ENCODE measurements around the gene LYRM1. TPM values are rescaled to one million over a fixed set of nuclear protein-coding genes. Genes with fewer than 3 reads are reported as not detected.
A peak's percentile ranks its signal among the peaks of the same experiment; 100 is the strongest.

The LYRM1 gene
- total RNA-seq, 2 donors from 2014 or later, result 21.0 to 39.7 TPM

DNA sequence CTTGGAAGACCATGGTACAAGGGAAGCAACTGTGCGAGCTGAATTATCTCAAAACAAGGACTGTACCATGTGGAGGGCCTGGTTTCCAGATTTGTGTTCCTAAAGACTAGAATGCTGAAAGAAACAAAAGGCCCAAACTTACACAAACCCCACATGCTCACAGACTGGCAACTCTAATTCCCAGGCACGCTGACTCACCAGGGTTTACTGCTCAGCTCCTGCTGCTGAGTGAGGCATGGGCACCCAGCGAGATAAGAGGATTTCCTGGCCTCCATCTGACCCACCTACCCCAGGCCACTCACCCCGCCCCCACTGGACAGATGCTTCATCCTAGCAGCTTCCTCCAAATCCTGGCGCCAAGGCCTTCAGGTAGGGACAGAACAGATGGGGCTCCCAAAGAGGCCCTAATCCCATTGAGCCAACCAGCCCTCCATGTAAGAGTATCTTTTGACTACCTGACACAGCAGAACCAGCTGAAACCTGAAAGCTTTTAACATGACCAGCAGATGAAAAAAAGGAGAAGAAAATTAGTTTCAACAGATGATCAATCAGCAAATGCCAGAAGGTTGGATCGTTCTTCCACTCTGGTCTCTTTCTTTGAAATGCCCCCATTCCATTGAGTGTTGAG, 34.3 kb upstream of the LYRM1 start:
- Mint-ChIP-seq H3K4me1 (peaks cover 45% of the 10 kb centered on the region), H3K36me3 (ENCODE audit: low read depth) (peaks cover 29% of the 10 kb centered on the region), H3K4me3 (peak overlapping the region; percentile 67), H3K9me3 (no peaks in the 10 kb centered on the region), H3K27me3 (no peaks in the 10 kb centered on the region), H3K27ac (peak overlapping the region; percentile 95)
- peak; percentile 88 for ATAC-seq (replicated peaks)

DNA sequence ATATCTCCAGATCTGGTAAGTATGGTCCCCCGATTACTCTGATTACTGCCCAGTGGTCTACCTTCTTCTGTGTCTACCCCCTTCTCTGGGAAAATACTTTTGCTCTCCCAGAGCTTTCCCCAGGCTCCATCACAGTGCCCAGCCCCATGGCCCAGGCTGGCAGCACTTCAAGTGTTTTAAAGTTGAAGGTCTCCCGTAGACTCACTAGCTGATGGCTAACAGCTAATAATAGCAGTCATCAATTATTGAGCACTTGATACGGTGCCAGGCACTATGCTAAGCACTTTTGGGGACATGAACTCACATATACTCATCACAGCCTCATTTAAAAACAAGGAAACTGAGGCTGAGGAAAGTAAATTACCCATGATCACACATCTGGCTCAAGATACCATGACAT, 33.8 kb upstream of the LYRM1 start:
- H3K9me3 Mint-ChIP-seq, result no peaks in the 10 kb centered on the region
- peaks cover 45% of the 10 kb centered on the region for H3K4me1 Mint-ChIP-seq
- H3K27me3 Mint-ChIP-seq, result no peaks in the 10 kb centered on the region
- no peak for ATAC-seq (replicated peaks)
- peaks cover 24% of the 10 kb centered on the region for H3K36me3 Mint-ChIP-seq (ENCODE audit: low read depth)
- H3K4me3 Mint-ChIP-seq, result peak overlapping the region; percentile 67
- peak overlapping the region; percentile 95 for H3K27ac Mint-ChIP-seq

DNA sequence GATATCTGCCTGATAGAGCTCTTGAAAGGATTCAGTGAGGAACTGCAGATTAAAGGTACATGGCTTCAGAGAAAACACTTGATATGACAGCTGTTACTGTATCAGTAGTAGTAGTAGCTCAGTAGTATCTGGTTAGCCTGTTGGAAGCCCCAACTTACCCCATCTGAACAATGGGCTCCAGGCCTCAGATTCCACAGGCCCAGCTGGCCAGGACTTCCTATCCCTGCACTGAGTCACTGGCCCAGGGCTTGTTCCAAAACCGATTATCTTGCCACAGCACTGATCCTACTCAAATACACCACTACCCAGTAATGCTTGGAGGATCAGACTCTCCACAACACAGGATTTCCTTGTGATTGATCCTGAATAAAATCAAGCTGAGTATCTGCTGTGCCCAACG, 33.0 kb upstream of the LYRM1 start:
- H3K36me3 Mint-ChIP-seq (ENCODE audit: low read depth), result peaks cover 16% of the 10 kb centered on the region
- peaks cover 45% of the 10 kb centered on the region for H3K4me1 Mint-ChIP-seq
- peak overlapping the region; percentile 95 for H3K27ac Mint-ChIP-seq
- no peaks in the 10 kb centered on the region for H3K27me3 Mint-ChIP-seq
- no peak for ATAC-seq (replicated peaks)
- H3K4me3 Mint-ChIP-seq, result no peak overlapping the region
- no peaks in the 10 kb centered on the region for H3K9me3 Mint-ChIP-seq

GRCh38 chr16:20868890-20869289, 31.7 kb upstream of the LYRM1 start:
- no peak overlapping the region for H3K4me3 Mint-ChIP-seq
- H3K36me3 Mint-ChIP-seq (ENCODE audit: low read depth), result peaks cover 14% of the 10 kb centered on the region
- no peak for ATAC-seq (replicated peaks)
- no peaks in the 10 kb centered on the region for H3K27me3 Mint-ChIP-seq
- no peak overlapping the region for H3K27ac Mint-ChIP-seq
- H3K9me3 Mint-ChIP-seq, result no peaks in the 10 kb centered on the region
- H3K4me1 Mint-ChIP-seq, result peaks cover 50% of the 10 kb centered on the region

DNA sequence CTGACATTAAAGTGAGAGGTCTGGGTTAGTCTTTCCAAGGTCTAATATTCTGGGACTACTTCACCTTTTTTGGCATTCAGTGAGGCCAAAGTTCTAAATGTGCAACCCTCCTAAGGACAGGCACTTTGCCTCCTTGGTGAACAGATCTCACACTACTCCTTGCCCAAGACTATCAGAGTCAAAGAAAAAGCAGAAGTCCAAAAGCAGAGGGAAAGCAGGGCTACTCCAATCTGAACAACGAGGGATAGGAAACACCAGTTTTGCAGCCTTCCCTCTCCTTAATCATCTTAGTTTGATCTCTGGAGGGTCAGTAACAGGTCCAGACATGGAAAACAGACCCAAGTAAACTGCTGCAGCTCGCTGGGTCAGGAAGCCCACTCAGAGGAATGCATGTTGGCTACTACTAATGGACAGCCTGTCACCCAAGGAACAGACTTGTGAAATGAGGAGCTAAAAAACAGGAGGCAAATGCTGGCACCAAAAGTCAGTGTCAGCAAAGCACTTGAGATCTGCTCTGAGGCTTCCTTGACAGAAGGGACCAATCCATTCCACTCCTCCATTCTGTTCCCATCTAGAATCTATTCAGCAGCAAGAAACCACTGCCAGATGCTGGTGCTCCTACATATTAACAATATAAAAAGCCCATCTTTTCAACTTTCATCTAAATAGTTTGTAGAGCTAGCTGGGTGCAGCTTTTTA, 30.3 kb upstream of the LYRM1 start:
- H3K27me3 Mint-ChIP-seq, result no peaks in the 10 kb centered on the region

DNA sequence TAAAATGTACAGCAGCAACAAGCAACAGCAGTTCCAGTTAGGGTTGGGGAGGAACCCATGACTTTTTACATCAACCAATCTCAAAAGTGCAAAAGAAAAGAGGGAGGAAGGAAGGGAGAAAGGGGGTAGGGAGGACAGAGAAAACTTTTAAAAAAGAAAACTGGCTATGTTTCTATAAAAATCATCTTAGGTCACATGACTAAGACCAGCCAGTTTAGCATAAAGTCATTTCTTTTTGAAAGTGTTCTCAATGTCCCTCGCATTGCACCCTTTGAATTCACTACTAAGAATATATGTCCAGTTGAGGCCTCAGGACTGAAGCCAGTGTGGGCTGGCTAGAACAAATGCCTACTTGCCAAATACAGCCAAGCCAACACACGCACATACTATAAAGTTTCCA, 29.3 kb upstream of the LYRM1 start:
- H3K27me3 Mint-ChIP-seq, result no peaks in the 10 kb centered on the region
- H3K4me3 Mint-ChIP-seq, result no peak overlapping the region
- H3K9me3 Mint-ChIP-seq, result no peaks in the 10 kb centered on the region
- peaks cover 47% of the 10 kb centered on the region for H3K4me1 Mint-ChIP-seq
- H3K36me3 Mint-ChIP-seq (ENCODE audit: low read depth), result no peaks in the 10 kb centered on the region
- ATAC-seq (replicated peaks), result no peak
- H3K27ac Mint-ChIP-seq, result no peak overlapping the region

More for the DNA sequence above, 30.3 kb upstream of the LYRM1 start:
- Mint-ChIP-seq H3K4me3 (no peak overlapping the region), H3K9me3 (no peaks in the 10 kb centered on the region), H3K4me1 (peaks cover 52% of the 10 kb centered on the region), H3K27ac (no peak overlapping the region), H3K36me3 (ENCODE audit: low read depth) (peaks cover 4% of the 10 kb centered on the region)
- no peak for ATAC-seq (replicated peaks)

DNA sequence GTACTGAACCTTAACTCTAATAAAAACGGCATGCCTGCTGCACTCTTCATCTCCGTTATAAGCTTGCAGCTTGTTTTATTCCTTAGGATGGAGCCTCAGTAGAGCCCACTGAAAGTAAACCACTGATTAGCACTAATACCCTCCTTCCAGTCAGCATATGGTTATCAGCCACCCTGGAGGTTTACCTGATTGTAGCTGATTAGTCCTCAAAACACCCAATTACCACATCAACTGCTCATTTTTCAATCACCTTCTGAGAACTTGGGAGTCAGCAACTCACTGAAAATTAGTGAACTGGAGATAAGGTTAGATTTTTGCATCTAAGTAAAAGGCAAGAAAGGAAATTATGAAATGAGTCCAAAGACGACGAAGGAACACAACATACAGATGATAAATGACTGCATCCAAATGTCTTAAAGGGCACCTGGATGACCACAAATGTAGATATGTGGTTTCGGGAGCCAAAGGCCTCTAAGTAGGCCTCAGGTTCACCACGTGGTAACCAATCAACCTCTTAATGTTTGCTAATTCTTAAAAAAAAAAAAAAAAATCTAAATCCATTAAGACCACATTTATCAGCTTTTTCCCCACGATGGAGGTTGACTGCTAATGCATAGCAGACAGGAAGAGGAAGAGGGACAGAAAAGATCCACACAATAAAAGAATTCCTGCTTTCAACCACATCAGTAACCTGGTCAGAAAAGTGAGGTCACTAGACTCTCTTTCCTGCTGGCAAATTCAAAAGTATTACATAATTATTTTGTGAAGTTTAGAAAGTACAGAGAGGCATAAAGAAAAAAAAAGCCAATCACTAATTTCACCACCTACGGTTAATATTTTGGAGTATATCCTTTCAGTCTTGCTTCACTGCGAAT, 28.4 kb upstream of the LYRM1 start:
- no peak for ATAC-seq (replicated peaks)
- Mint-ChIP-seq H3K27me3 (no peaks in the 10 kb centered on the region), H3K36me3 (ENCODE audit: low read depth) (peaks cover 6% of the 10 kb centered on the region), H3K27ac (no peak overlapping the region), H3K4me3 (no peak overlapping the region), H3K4me1 (peaks cover 44% of the 10 kb centered on the region), H3K9me3 (no peaks in the 10 kb centered on the region)

DNA sequence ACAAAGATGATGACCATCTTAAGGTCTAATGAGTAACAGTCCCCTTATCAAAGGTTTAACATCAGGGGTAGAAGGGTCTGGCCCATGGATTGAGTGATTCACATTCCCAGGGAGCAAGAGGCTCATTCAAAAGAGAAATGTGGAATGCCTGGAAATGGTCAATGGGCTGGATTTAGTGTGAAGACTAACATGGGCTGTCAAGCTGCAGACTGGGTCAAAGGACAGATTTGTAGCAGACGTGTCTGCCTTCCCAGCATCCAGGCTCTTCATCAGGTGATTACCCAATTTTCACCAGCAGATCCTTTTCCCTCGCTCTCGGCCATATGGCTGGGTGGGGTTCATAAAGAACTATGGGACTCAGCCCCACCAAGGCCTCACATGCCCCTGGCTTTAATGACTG, 27.2 kb upstream of the LYRM1 start:
- Mint-ChIP-seq H3K27ac (peak overlapping the region; percentile 80), H3K27me3 (no peaks in the 10 kb centered on the region), H3K4me1 (peaks cover 38% of the 10 kb centered on the region), H3K9me3 (no peaks in the 10 kb centered on the region), H3K4me3 (peak overlapping the region; percentile 66), H3K36me3 (ENCODE audit: low read depth) (peaks cover 13% of the 10 kb centered on the region)
- no peak for ATAC-seq (replicated peaks)

- peak; percentile 15 for ATAC-seq (replicated peaks)
- Mint-ChIP-seq H3K4me3 (peak overlapping the region; percentile 66), H3K27me3 (no peaks in the 10 kb centered on the region), H3K36me3 (ENCODE audit: low read depth) (peaks cover 20% of the 10 kb centered on the region), H3K27ac (peak overlapping the region; percentile 80), H3K9me3 (no peaks in the 10 kb centered on the region), H3K4me1 (peaks cover 41% of the 10 kb centered on the region)
Measured at GRCh38 chr16:20874088-20874581, 26.4 kb upstream of the LYRM1 start.

GRCh38 chr16:20875355-20875650, 25.3 kb upstream of the LYRM1 start:
- Mint-ChIP-seq H3K36me3 (ENCODE audit: low read depth) (peaks cover 28% of the 10 kb centered on the region), H3K27ac (peak overlapping the region; percentile 5), H3K4me1 (peaks cover 50% of the 10 kb centered on the region), H3K9me3 (no peaks in the 10 kb centered on the region), H3K4me3 (peak overlapping the region; percentile 66), H3K27me3 (no peaks in the 10 kb centered on the region)
- peak; percentile 30 for ATAC-seq (replicated peaks)

DNA sequence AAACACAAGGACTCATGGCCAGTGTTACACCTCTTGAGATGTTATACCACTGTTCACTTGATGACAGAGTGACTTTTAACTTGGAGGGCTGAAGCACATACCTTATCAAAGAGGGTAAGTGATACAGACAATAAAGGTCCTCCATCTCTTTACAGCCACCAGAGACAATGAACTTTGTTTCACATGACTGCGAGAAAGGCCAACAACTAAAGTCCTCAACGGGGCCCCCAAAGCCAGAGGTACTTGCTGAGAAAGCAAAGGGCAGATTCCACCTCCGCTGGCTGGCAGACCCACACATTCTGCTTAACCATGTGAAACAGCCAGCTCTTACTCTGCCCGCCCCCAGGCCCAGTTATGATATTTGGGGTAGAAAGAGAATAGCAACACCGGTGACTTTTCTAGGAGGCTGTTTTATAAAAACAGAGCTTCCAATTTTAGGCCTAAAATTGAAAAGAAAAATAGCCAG, 21.9 kb upstream of the LYRM1 start:
- peak; percentile 17 for ATAC-seq (replicated peaks)
- Mint-ChIP-seq H3K4me1 (peaks cover 45% of the 10 kb centered on the region), H3K27me3 (no peaks in the 10 kb centered on the region), H3K9me3 (no peaks in the 10 kb centered on the region), H3K36me3 (ENCODE audit: low read depth) (peaks cover 41% of the 10 kb centered on the region), H3K27ac (peak overlapping the region; percentile 84), H3K4me3 (peak overlapping the region; percentile 59)

- Mint-ChIP-seq H3K4me1 (peaks cover 45% of the 10 kb centered on the region), H3K27me3 (no peaks in the 10 kb centered on the region)
- ATAC-seq (replicated peaks), result peak; percentile 79
Measured at GRCh38 chr16:20879175-20880040, 21.2 kb upstream of the LYRM1 start.

DNA sequence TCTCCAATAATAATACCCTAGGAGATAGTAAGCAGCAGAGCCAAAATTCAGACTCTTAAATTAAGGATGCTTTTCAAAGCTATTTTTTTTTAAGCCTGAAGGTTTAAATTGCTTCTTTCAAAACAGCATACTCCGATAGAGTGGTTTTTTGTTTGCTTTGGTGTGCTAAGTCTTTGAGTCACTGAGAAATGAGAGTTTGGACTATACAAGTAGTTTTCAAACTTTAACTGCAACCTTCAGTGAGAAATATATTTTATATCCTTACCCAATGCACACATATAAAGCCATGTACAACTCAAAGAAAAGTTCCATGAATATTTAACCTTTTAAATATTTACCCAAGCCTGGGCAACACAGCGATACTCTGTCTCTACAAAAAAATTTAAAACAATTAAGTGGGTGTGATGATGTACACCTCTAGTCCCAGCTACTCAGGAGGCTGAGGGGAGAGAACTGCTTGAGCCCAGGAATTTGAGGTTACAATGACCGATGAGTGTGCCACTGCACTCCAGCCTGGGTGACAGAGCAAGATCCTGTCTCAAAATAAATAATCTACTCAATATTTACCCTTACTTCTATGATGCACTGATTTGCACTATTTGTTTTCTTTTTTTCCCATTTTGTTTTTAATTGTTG, 19.6 kb upstream of the LYRM1 start:
- Mint-ChIP-seq H3K4me3 (no peak overlapping the region), H3K27me3 (no peaks in the 10 kb centered on the region), H3K36me3 (ENCODE audit: low read depth) (peaks cover 50% of the 10 kb centered on the region), H3K9me3 (no peaks in the 10 kb centered on the region), H3K27ac (no peak overlapping the region), H3K4me1 (peaks cover 35% of the 10 kb centered on the region)
- ATAC-seq (replicated peaks), result no peak

More at GRCh38 chr16:20879175-20880040, 21.2 kb upstream of the LYRM1 start:
- Mint-ChIP-seq H3K27ac (peak overlapping the region; percentile 84), H3K4me3 (peak overlapping the region; percentile 59), H3K9me3 (no peaks in the 10 kb centered on the region), H3K36me3 (ENCODE audit: low read depth) (peaks cover 48% of the 10 kb centered on the region)
